ENCODE data around the gene PBX3.

DNA sequence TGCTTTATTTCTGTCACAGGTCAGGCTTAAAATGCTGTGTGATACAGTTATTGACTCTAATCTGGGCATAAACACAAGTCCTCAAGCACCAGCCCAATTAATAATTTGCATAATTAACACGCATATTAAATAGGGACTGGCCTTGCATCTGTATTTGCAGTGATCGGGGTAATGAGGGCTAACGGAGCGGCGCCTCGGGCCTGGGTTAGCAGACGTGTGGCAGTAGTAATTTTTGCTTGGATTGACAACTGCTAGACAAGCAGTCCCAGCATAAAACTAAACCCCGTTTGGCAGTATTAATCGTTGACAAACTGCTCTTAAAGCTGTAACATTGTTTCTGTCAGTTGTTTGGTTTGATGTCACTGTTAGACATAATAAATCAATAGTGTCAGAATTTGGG is 109.2 kb downstream of the PBX3 start:
- TF ChIP-seq POLR2AphosphoS5 (IDR thresholded peaks at IDR 0.05; ENCODE audit: low read length) (no peak), SP1 (IDR thresholded peaks at IDR 0.05; ENCODE audit: low read depth, low read length) (no peak), EZH2 (IDR thresholded peaks at IDR 0.05; ENCODE audit: borderline replicate concordance, control insufficient read depth, low read depth, low read length) (no peak), CREB1 (IDR thresholded peaks at IDR 0.05; ENCODE audit: low read depth) (no peak), JUNB (IDR thresholded peaks at IDR 0.05) (no peak), KAT2A (conservative IDR thresholded peaks at IDR 0.05; ENCODE audit: control insufficient read depth, low read depth, low read length) (no peak), ESRRA (IDR thresholded peaks at IDR 0.05; ENCODE audit: low read length) (no peak)
